HG02884 (cell line): ENCODE results near the gene MAP3K5.

Experiments
- ATAC-seq: cut with Tn5 transposase; IDR thresholded peaks from one replicate; pipeline ENCODE4 v1.9.1; 2021; ENCODE audit warnings: mild to moderate bottlenecking, moderate library complexity; ENCODE audit not compliant: unreplicated experiment

The MAP3K5 gene

GRCh38 chr6:136750696-136751521 is 41.4 kb downstream of the MAP3K5 start:
- ATAC-seq: peak; percentile 21

DNA sequence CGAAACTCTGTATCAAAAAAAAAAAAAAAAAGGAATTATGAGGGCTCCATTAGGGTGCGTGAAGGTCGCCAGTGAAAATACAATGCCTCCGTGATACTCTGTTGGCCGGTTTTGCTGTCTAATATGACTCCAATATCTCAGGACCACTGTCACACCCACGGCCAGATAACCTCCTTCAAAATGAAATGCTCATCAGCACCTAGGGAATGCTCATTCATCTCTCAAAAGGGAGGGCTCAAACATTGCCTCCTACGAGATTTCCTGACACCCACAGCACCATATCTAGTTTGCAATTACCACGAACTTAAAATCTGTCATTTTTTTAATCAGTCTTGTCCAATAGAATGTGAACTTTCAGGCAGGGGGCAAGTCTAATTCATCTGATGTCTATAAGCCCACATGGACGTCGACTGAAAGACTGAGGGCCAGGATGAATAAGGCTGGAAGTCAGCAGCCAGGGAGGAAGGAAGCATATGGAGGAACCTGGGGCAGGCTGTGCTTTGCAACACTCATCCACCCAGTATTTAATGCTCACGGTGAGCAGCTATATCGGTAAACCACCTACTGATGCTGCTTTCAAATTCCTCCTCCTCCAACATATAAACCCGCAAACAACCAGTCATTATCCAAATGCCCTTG is 42.8 kb downstream of the MAP3K5 start:
- ATAC-seq: no peak

GRCh38 chr6:136747507-136747906 is 44.8 kb downstream of the MAP3K5 start:
- ATAC-seq: no peak

GRCh38 chr6:136745300-136745699 is 47.0 kb downstream of the MAP3K5 start:
- ATAC-seq: no peak

DNA sequence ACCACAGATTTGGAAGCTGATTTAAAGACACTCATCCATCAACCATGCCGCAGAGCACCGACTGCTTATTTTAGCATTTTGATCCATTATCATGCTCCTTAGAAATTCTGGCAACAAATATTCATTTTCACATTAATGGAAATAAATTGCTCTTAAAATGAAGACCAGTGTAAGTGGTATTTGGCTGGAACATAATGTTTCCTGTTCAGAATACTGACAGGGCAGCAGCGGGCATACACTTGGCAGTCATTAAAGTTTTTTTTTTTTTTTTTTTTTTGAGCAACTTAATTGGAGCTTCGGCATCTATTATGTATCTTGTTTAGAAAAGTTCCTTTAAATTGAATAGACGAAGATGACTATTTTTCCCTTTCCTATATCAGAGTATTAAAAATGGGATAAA is 47.4 kb downstream of the MAP3K5 start:
- no peak for ATAC-seq

GRCh38 chr6:136742125-136742524 is 50.2 kb downstream of the MAP3K5 start:
- no peak for ATAC-seq

GRCh38 chr6:136740050-136740974 is 52.0 kb downstream of the MAP3K5 start:
- ATAC-seq: no peak

DNA sequence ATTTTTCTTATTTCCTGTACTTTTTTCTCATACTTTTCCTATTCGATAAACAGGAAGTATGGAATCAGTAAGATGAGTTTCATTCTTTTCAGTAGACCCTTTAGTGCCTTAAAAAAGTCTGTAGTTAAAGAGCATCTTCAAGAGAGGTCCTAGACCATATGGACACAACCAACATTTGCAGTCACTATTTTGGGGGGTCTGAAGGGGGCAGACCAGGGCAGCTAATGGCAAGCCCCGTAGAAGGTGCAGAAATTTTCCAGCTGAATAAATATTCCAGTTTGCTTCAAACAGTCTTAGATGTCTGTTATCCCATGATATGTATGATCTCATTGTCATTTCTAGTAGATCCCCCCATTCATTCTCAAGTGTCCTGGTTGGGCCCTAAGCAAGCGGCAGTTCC is 52.8 kb downstream of the MAP3K5 start:
- no peak for ATAC-seq

- no peak for ATAC-seq
Observed at GRCh38 chr6:136739071-136739470, 53.2 kb downstream of the MAP3K5 start.

DNA sequence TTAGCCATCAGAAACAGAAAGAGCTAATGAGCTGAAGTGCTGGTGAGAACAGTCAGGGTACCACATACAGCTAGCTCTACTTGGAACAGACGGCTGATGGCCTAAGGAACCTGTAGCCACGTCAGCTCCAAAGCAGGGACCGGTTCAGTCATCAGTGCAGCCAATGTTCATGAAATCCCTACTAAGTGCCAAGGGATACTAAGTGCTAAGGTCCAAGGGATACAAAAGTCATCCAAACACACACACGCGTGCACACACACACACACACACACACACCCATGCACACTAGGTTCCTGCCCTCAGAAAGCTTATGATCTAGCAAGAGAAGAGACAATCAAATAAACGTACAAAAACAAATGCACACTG is 53.6 kb downstream of the MAP3K5 start:
- no peak for ATAC-seq

GRCh38 chr6:136737871-136738691 is 54.2 kb downstream of the MAP3K5 start:
- ATAC-seq: no peak

GRCh38 chr6:136737374-136737844 is 54.9 kb downstream of the MAP3K5 start:
- no peak for ATAC-seq

DNA sequence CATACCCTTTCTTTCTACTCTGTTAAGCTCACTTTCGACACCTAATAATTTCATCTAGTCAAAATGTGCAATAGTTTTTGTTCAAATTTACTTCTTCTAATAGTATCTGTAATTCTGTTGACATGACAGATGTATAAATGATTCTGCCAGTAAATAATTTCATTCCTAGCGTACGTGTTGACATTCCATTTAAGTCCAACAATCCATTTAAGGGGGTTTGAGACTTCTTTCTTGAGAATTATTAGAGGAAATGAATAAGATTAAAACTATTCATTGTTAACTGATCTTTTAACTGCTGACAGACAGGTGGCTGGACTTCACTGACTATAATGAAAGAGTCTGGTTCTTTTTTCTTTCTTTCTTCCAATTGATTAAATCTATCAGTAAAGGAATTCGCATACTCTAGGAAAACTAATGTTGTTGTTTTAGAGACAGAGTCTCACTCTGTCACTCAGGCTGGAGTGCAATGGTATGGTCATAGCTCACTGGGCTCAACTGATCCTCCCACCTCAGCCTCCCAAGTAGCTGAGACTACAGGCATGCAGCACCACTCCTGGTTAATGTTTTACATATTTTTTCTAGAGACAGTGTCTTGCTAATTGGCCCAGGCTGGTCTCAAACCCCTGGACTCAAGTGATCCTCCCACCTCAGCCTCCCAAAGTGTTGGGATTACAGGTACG is 55.9 kb downstream of the MAP3K5 start:
- no peak for ATAC-seq

DNA sequence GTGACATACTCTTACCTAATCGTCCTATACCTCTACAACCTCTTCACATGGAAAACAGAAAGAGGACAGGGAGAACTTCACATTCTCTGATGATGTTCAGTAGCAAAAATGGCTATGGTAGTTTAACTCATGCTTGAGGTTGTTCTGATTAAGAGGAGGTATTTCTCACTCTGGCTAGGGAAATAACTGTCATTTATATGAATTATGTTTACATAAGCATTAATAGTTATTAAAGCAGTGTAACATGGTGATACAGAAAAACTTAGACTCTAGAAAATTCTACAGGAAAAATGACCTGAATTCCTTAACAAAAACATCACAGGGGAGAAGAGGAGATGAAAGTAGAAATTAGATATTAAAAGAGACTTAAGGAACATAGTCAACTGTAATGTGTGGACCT is 57.3 kb downstream of the MAP3K5 start:
- ATAC-seq: no peak

DNA sequence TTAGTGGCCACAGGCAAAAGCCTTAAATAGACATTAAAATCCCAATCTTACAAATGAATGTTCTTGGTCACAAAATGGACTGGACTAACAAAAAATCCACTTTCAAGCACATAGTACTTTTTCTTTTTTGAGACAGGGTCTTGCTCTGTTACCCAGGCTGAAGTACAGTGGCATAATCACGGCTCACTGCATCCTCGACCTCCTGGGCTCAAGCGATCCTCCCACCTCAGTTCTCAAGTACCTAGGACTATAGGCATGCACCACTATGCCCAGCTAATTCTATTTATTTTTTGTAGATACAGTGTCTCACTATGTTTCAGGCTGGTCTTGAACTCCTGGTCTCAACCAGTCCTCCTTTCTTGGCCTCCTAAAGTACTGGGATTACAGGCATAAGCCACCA is 59.4 kb downstream of the MAP3K5 start:
- no peak for ATAC-seq

DNA sequence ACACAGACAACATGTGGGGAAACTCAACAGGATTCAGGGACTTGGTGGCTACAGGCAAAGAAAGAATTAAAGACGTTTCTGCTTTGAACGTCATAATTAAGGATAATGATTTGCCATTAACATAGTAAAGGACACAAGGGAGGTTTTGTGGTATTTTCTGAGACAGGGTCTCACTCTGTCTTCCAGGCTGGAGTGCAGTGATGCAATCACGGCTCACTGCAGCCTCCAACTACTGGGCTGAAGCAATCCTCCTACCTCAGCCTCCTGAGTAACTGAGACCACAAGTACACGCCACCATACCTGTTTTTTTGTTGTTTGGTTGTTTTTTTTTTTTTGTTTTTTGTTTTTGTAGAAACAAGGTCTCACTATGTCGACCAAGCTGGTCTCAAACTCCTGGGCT is 62.4 kb downstream of the MAP3K5 start:
- no peak for ATAC-seq

- no peak for ATAC-seq
Observed at GRCh38 chr6:136728976-136729515, 63.2 kb downstream of the MAP3K5 start.

- ATAC-seq: no peak
Observed at GRCh38 chr6:136728033-136728939, 64.0 kb downstream of the MAP3K5 start.
